Panc1 (cell line): ENCODE data around the gene PRR15. TPM values are rescaled to one million over a fixed set of nuclear protein-coding genes. Genes with fewer than 3 reads are reported as not detected.

Source experiments
- ATAC-seq: fragments of 200-7000 bp; cut with Tn5 transposase; 2 replicates; pipeline ENCODE4 v1.9.1; 2020; ENCODE audit warnings: mild to moderate bottlenecking, moderate library complexity
- BruUV-seq: library from RNA; stranded (reverse); fragments of 400-500 nt; replicated peaks from 2 replicates; lab custom pipeline; 2021; lab: Mats Ljungman, UMichigan
- CTCF ChIA-PET: fragments of 300-600 bp; sonication (Branson Sonifier 250); formaldehyde crosslinking; loops from one replicate; lab custom pipeline; 2022; ENCODE audit warnings: antibody characterized with exemption; lab: Charles Lee
- POLR2A ChIA-PET: fragments of 300-600 bp; sonication (Branson Sonifier 250); formaldehyde crosslinking; loops from one replicate; lab custom pipeline; 2022; ENCODE audit warnings: antibody characterized with exemption; lab: Charles Lee
- DNase-seq: peaks from one replicate; pipeline ENCODE4 v3.0.0-alpha.2; 2010; ENCODE audit warnings: low read depth, low spot score
- H3K27ac ChIP-seq: 2 replicates; pipeline ENCODE4 v1.5.1; 2011; ENCODE audit warnings: mild to moderate bottlenecking, low read length, inconsistent platforms
- H3K27me3 ChIP-seq: fragments of 200-500 bp; sonication (Bioruptor generic); 2 replicates; pipeline ENCODE4 v1.6.0; 2014; ENCODE audit warnings: low read length, inconsistent platforms; ENCODE audit not compliant: control insufficient read depth, insufficient read depth
- H3K36me3 ChIP-seq: fragments of 200-500 bp; sonication (Bioruptor generic); 2 replicates; pipeline ENCODE4 v1.5.1; 2014; ENCODE audit warnings: inconsistent platforms, mild to moderate bottlenecking, low read length, moderate library complexity; ENCODE audit not compliant: control insufficient read depth, insufficient read depth
- H3K4me1 ChIP-seq: 2 replicates; pipeline ENCODE4 v1.5.1; 2011; ENCODE audit warnings: inconsistent platforms, mild to moderate bottlenecking, low read length, moderate library complexity; ENCODE audit not compliant: control insufficient read depth, insufficient read depth
- H3K4me3 ChIP-seq, 2 experiments: 2 replicates each; pipeline ENCODE4 v1.5.1; 2011 to 2012; ENCODE audit warnings: low read depth in 2 of 2, low read length in 2 of 2, mild to moderate bottlenecking in 2 of 2, inconsistent platforms in 1 of 2, moderate library complexity in 1 of 2
- H3K9me3 ChIP-seq: fragments of 200-500 bp; sonication (Bioruptor generic); 2 replicates; pipeline ENCODE4 v1.5.1; 2014; ENCODE audit warnings: low read depth, mild to moderate bottlenecking, inconsistent platforms, low read length, moderate library complexity; ENCODE audit not compliant: control insufficient read depth, insufficient read depth
- CTCF ChIP-seq: fragments of 450-650 bp; IDR thresholded peaks from 2 replicates; pipeline ENCODE4 v1.5.1; 2017; ENCODE audit warnings: mild to moderate bottlenecking
- POLR2AphosphoS5 ChIP-seq: IDR thresholded peaks from 2 replicates; pipeline ENCODE4 v1.6.1; 2012; ENCODE audit warnings: mild to moderate bottlenecking, low read depth, low read length, moderate library complexity
- REST ChIP-seq, 2 experiments: IDR thresholded peaks; 2 replicates each; pipeline ENCODE4 v1.6.1; 2011 to 2012; ENCODE audit warnings: low read depth in 2 of 2, control low read depth in 1 of 2, low read length in 1 of 2, mild to moderate bottlenecking in 1 of 2, moderate library complexity in 1 of 2; ENCODE audit not compliant: insufficient read depth in 1 of 2
- SIN3A ChIP-seq: IDR thresholded peaks from 2 replicates; pipeline ENCODE4 v1.6.1; 2012; ENCODE audit warnings: low read depth, mild to moderate bottlenecking, low read length, moderate library complexity, borderline replicate concordance; ENCODE audit not compliant: insufficient read depth
- TCF7L2 ChIP-seq: IDR thresholded peaks from 2 replicates; pipeline ENCODE4 v1.6.1; 2011; ENCODE audit warnings: mild to moderate bottlenecking, low read depth, low read length, inconsistent platforms
- in situ Hi-C: cut with HindIII; loops from 2 replicates; pipeline ENCODE4 v1.10.0; 2016; ENCODE audit warnings: low sequenced_read_pairs, low pct_unique_long_range_greater_than_20kb
- intact Hi-C: fragments of 100-400 bp; cut with micrococcal nuclease; formaldehyde crosslinking; loops from one replicate; pipeline ENCODE4 v1.10.0; 2022; ENCODE audit not compliant: unreplicated experiment
- total RNA-seq: library from RNA; stranded (reverse); gene quantifications from one replicate; pipeline ENCODE4 v1.2.1, GENCODE V29; 2021; ENCODE audit not compliant: unreplicated experiment

PRR15 gene
- total RNA-seq, 1 experiment from 2014 or later = 0.23 TPM

DNA sequence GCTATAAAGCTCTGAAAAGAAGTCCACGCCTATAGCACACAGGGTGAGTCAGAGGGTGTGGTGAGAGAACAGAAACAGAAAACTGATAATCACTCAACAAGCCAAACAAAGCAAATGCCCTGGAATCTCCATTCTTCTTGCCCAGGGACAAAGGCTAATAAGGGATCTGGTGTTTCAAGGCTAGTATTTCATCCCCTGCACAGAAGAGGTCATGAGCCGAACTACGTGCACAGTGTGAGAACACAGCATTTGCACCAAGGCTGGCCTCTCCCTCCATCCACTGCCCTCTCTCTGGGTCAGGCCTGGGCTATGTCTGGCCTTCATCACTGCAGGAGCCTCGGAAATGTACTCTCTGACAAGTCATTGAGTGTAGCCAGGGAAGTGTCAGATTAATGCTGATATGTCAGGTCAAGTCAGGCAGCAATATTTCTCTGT, 42.7 kb downstream of the PRR15 start:
- in situ Hi-C loops = no loop called here
- no peak overlapping the region for H3K27ac ChIP-seq
- no TSS peak for BruUV-seq

GRCh38 chr7:29606830-29607229, 43.2 kb downstream of the PRR15 start:
- BruUV-seq = no TSS peak
- ATAC-seq = no peak
- in situ Hi-C loops = no loop called here
- no peaks in the 10 kb centered on the region for H3K4me1 ChIP-seq
- H3K27me3 ChIP-seq = no peaks in the 10 kb centered on the region
- no peak for DNase-seq
- H3K27ac ChIP-seq = no peak overlapping the region
- POLR2A ChIA-PET = no interaction called here
- no peaks in the 10 kb centered on the region for H3K36me3 ChIP-seq
- H3K4me3 ChIP-seq = no peak overlapping the region
- no peak for TF ChIP-seq POLR2AphosphoS5
- TF ChIP-seq REST (IDR thresholded peaks at IDR 0.05; ENCODE audit: insufficient read depth in 1 of 2, low read depth in 2 of 2, low read length in 1 of 2) = no peak
- TF ChIP-seq TCF7L2 = no peak
- TF ChIP-seq CTCF = no peak
- no peak for TF ChIP-seq SIN3A
- intact Hi-C loops = no loop called here
- H3K9me3 ChIP-seq = no peaks in the 10 kb centered on the region
- CTCF ChIA-PET = no interaction called here

More for the DNA sequence above, 42.7 kb downstream of the PRR15 start:
- Histone ChIP-seq H3K36me3 (no peaks in the 10 kb centered on the region), H3K4me3 (no peak overlapping the region), H3K9me3 (no peaks in the 10 kb centered on the region), H3K27me3 (no peaks in the 10 kb centered on the region), H3K4me1 (no peaks in the 10 kb centered on the region)
- intact Hi-C loops = no loop called here
- CTCF ChIA-PET = no interaction called here
- POLR2A ChIA-PET = no interaction called here
- peak; percentile 64 for ATAC-seq
- TF ChIP-seq CTCF (no peak), SIN3A (no peak), POLR2AphosphoS5 (no peak), REST (IDR thresholded peaks at IDR 0.05; ENCODE audit: insufficient read depth in 1 of 2, low read depth in 2 of 2, low read length in 1 of 2) (no peak), TCF7L2 (no peak)
- peak; percentile 25 for DNase-seq
